Right lobe of liver (tissue), 6 donors: ENCODE measurements around the gene ANO6. TPM values are rescaled to one million over a fixed set of nuclear protein-coding genes. Genes with fewer than 3 reads are reported as not detected.
A peak's percentile ranks its signal among the peaks of the same experiment; 100 is the strongest.

Experiments used
- ATAC-seq, 4 donors: fragments of 200-7000 bp; cut with Tn5 transposase; one replicate each; pipeline ENCODE4 v1.9.1; 2020; ENCODE audit warnings: mild to moderate bottlenecking in 4 of 4, moderate library complexity in 4 of 4
- DNase-seq, 3 donors: peaks; one replicate each; pipeline ENCODE4 v3.0.0-alpha.2; 2020
- H3K27ac ChIP-seq, 3 donors: fragments of 200-600 bp; one replicate each; pipeline ENCODE4 v1.8.0; 2022
- H3K27me3 ChIP-seq, 2 donors: fragments of 200-600 bp; one replicate each; pipeline ENCODE4 v1.8.0; 2022
- H3K36me3 ChIP-seq, 4 donors: fragments of 200-600 bp; sonication (generic) in 1 of 4; one replicate each; pipeline versions ENCODE4 v1.5.1 to v1.8.0; 2017 to 2022; ENCODE audit warnings: control low read depth in 1 of 4
- H3K4me1 ChIP-seq, 4 donors: fragments of 200-600 bp; sonication (generic) in 1 of 4; one replicate each; pipeline versions ENCODE4 v1.5.1 to v1.8.0; 2017 to 2022; ENCODE audit warnings: control low read depth in 1 of 4
- H3K4me3 ChIP-seq, 3 donors: fragments of 200-600 bp; one replicate each; pipeline ENCODE4 v1.8.0; 2022
- H3K9me3 ChIP-seq, 4 donors: fragments of 200-600 bp; sonication (generic) in 1 of 4; one replicate each; pipeline versions ENCODE4 v1.5.1 to v1.8.0; 2017 to 2022; ENCODE audit warnings: control low read depth in 1 of 4
- CTCF ChIP-seq, 4 donors: fragments of 200-600 bp in 3 of 4; fragments of 450-650 bp in 1 of 4; IDR thresholded peaks; one replicate each; pipeline versions ENCODE4 v1.5.1 to v1.8.0; 2016 to 2022; ENCODE audit warnings: antibody characterized with exemption in 4 of 4, mild to moderate bottlenecking in 2 of 4
- POLR2A ChIP-seq: fragments of 450-650 bp; IDR thresholded peaks from one replicate; pipeline ENCODE4 v1.6.1; 2017; ENCODE audit warnings: antibody characterized with exemption, mild to moderate bottlenecking
- WGBS: methylation state at CpG from one replicate; pipeline ENCODE4 v1.1.6; 2018; ENCODE audit warnings: low coverage, low lambda C conversion rate; ENCODE audit not compliant: insufficient coverage; ENCODE audit errors: missing lambda C conversion rate; 5-methylcytosine and 5-hydroxymethylcytosine counted together
- intact Hi-C, 2 donors: fragments of 100-400 bp; cut with DNase I; formaldehyde crosslinking; loops; one replicate each; pipeline versions ENCODE4 v1.11.2 to v1.14.1; 2022
- total RNA-seq, 6 experiments: library from RNA; depleted of rRNA in 2 of 6; stranded (reverse); fragments of >200 nt in 2 of 6; fragmentation: NEBNext Ultra II Directional in 3 of 6; extraction: Animal tissue kit (Norgen Biotek cat#: 25700) in 3 of 6; gene quantifications; one replicate each; pipeline versions ENCODE4 v1.1.0 to v1.2.4, GENCODE V29; 2016 to 2023
- donor health status: DM: no; HTN: yes; CAD: no.
- donor health status: DM: no; HTN: no; CAD: no.
- donor health status: DM: no; HTN: no; CAD: no.
- donor health status: DM: no; HTN: yes; CAD: no.
- donor health status: DM: no; HTN: yes; CAD: no.

ANO6 gene
- total RNA-seq, 6 experiments from 2014 or later, result 41.8 to 78.5 (median 48.9) TPM

- TF ChIP-seq CTCF (IDR thresholded peaks at IDR 0.05), result no peak
- no peak for TF ChIP-seq POLR2A
- Histone ChIP-seq H3K4me1 (peaks cover 0 to 1% (median under 1%) of the 10 kb centered on the region in 4 donors), H3K27me3 (no peaks in the 10 kb centered on the region), H3K36me3 (no peaks in the 10 kb centered on the region), H3K9me3 (no peaks in the 10 kb centered on the region), H3K27ac (no peak overlapping the region), H3K4me3 (no peak overlapping the region)
- ATAC-seq (no peak), DNase-seq (no peak)
- WGBS, result 80% methylated on average over 1 of the region's 1 CpG
- intact Hi-C loops, result no loop called here
Measured at GRCh38 chr12:45254254-45254653, 38.4 kb downstream of the ANO6 start.

GRCh38 chr12:45256721-45257120, 40.8 kb downstream of the ANO6 start:
- Histone ChIP-seq H3K4me1 (peaks cover 0 to 25% (median 10%) of the 10 kb centered on the region in 4 donors), H3K4me3 (no peak overlapping the region), H3K27ac (no peak overlapping the region), H3K36me3 (no peaks in the 10 kb centered on the region), H3K27me3 (no peaks in the 10 kb centered on the region), H3K9me3 (no peaks in the 10 kb centered on the region)
- no peak for DNase-seq
- no peak for TF ChIP-seq CTCF (IDR thresholded peaks at IDR 0.05)
- TF ChIP-seq POLR2A, result no peak
- intact Hi-C loops, result no loop called here
- ATAC-seq, result no peak

- DNase-seq (no peak), ATAC-seq (no peak)
- Histone ChIP-seq H3K9me3 (no peaks in the 10 kb centered on the region), H3K4me3 (no peak overlapping the region), H3K36me3 (no peaks in the 10 kb centered on the region), H3K27ac (no peak overlapping the region), H3K4me1 (peaks cover 0 to 31% (median 10%) of the 10 kb centered on the region in 4 donors), H3K27me3 (no peaks in the 10 kb centered on the region)
- WGBS, result 53% methylated on average over 5 of the region's 6 CpGs
- TF ChIP-seq POLR2A, result no peak
- no peak for TF ChIP-seq CTCF (IDR thresholded peaks at IDR 0.05)
- intact Hi-C loops, result no loop called here
Measured at GRCh38 chr12:45257185-45257930, 41.5 kb downstream of the ANO6 start.

- ATAC-seq, result peak; percentile 11 to 29 (median 22)
- H3K27me3 ChIP-seq, result no peaks in the 10 kb centered on the region
- peak overlapping the region in 2 of 3 donors; percentile 1 to 16 for H3K4me3 ChIP-seq
- DNase-seq, result no peak
- H3K36me3 ChIP-seq, result no peaks in the 10 kb centered on the region
- no peaks in the 10 kb centered on the region for H3K9me3 ChIP-seq
- WGBS, result 50% methylated on average over 3 of the region's 3 CpGs
- TF ChIP-seq POLR2A, result no peak
- TF ChIP-seq CTCF (IDR thresholded peaks at IDR 0.05), result no peak
- H3K27ac ChIP-seq, result peak overlapping the region; percentile 17 to 36 (median 25)
- intact Hi-C loops, result no loop called here
- peaks cover 0 to 39% (median 10%) of the 10 kb centered on the region in 4 donors for H3K4me1 ChIP-seq
Measured at GRCh38 chr12:45259675-45260074, 43.8 kb downstream of the ANO6 start.
